ENCODE data around the gene XCL1. TPM values are rescaled to one million over a fixed set of nuclear protein-coding genes. Genes with fewer than 3 reads are reported as not detected.

The XCL1 gene
- total RNA-seq, 2 experiments from 2014 or later: 0.22 to 0.38 TPM

- Histone ChIP-seq H3K9me3 (ENCODE audit: control insufficient read depth in 1 of 2, insufficient read depth in 1 of 2, low read length in 2 of 2) (no peaks in the 10 kb centered on the region), H3K27ac (ENCODE audit: low read depth in 1 of 2, low read length in 2 of 2) (no peak overlapping the region), H3K4me1 (ENCODE audit: insufficient read depth, low read length) (no peaks in the 10 kb centered on the region), H3K4me3 (ENCODE audit: low read length) (no peak overlapping the region), H3K27me3 (ENCODE audit: control insufficient read depth in 1 of 2, insufficient read depth in 2 of 2, low read length in 2 of 2) (no peaks in the 10 kb centered on the region), H3K36me3 (ENCODE audit: insufficient read depth, low read length) (no peaks in the 10 kb centered on the region)
- TF ChIP-seq, protein P1, sequence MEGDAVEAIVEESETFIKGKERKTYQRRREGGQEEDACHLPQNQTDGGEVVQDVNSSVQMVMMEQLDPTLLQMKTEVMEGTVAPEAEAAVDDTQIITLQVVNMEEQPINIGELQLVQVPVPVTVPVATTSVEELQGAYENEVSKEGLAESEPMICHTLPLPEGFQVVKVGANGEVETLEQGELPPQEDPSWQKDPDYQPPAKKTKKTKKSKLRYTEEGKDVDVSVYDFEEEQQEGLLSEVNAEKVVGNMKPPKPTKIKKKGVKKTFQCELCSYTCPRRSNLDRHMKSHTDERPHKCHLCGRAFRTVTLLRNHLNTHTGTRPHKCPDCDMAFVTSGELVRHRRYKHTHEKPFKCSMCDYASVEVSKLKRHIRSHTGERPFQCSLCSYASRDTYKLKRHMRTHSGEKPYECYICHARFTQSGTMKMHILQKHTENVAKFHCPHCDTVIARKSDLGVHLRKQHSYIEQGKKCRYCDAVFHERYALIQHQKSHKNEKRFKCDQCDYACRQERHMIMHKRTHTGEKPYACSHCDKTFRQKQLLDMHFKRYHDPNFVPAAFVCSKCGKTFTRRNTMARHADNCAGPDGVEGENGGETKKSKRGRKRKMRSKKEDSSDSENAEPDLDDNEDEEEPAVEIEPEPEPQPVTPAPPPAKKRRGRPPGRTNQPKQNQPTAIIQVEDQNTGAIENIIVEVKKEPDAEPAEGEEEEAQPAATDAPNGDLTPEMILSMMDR (IDR thresholded peaks at IDR 0.05): no peak
- Mint-ChIP-seq H3K4me3 (no peak overlapping the region), H3K4me1 (ENCODE audit: low read depth) (no peaks in the 10 kb centered on the region), H3K9me3 (no peaks in the 10 kb centered on the region), H3K27ac (no peak overlapping the region), H3K27me3 (peaks cover 4% of the 10 kb centered on the region), H3K36me3 (ENCODE audit: low read depth) (no peaks in the 10 kb centered on the region)
- POLR2A ChIA-PET: no interaction called here
- CTCF ChIA-PET: no interaction called here
- DNase-seq (no peak), ATAC-seq (ENCODE audit: poor library complexity) (no peak)
- intact Hi-C loops (cut with DNase I, micrococcal nuclease): loop anchor here in 1 of 2 experiments (10.0 kb wide), 1 partner anchor 56 kb away; no protein-coding TSS in a partner anchor
These were observed 22.5 kb downstream of the XCL1 start for GRCh38 chr1:168598892-168599291.

GRCh38 chr1:168599641-168600040 is 23.2 kb downstream of the XCL1 start:
- Histone ChIP-seq H3K4me3 (ENCODE audit: low read length) (no peak overlapping the region), H3K9me3 (ENCODE audit: control insufficient read depth in 1 of 2, insufficient read depth in 1 of 2, low read length in 2 of 2) (no peaks in the 10 kb centered on the region), H3K27ac (ENCODE audit: low read depth in 1 of 2, low read length in 2 of 2) (no peak overlapping the region), H3K27me3 (ENCODE audit: control insufficient read depth in 1 of 2, insufficient read depth in 2 of 2, low read length in 2 of 2) (no peaks in the 10 kb centered on the region), H3K36me3 (ENCODE audit: insufficient read depth, low read length) (no peaks in the 10 kb centered on the region), H3K4me1 (ENCODE audit: insufficient read depth, low read length) (no peaks in the 10 kb centered on the region)
- ChIA-PET CTCF (no interaction called here), POLR2A (no interaction called here)
- Mint-ChIP-seq H3K27ac (no peak overlapping the region), H3K9me3 (no peaks in the 10 kb centered on the region), H3K36me3 (ENCODE audit: low read depth) (no peaks in the 10 kb centered on the region), H3K4me3 (no peak overlapping the region), H3K27me3 (peaks cover 4% of the 10 kb centered on the region), H3K4me1 (ENCODE audit: low read depth) (no peaks in the 10 kb centered on the region)
- TF ChIP-seq, protein P1 (IDR thresholded peaks at IDR 0.05): no peak
- DNase-seq: no peak
- intact Hi-C loops (cut with DNase I, micrococcal nuclease): loop anchor here in 1 of 2 experiments (5.0 to 10.0 kb wide), 2 partner anchors 55 to 1208 kb away; no protein-coding TSS in a partner anchor
- ATAC-seq (ENCODE audit: poor library complexity): no peak

- intact Hi-C loops (cut with DNase I, micrococcal nuclease): loop anchor here in 1 of 2 experiments (5.0 kb wide), 1 partner anchor 1206 kb away; no protein-coding TSS in a partner anchor
- ChIA-PET CTCF (interaction anchor here (0.6 kb wide), 1 partner anchor 947 kb away, joined by 3 read pairs; no protein-coding TSS in a partner anchor), POLR2A (no interaction called here)
- no peak overlapping the region for H3K4me3 ChIP-seq (ENCODE audit: low read length)
- H3K9me3 Mint-ChIP-seq: no peaks in the 10 kb centered on the region
- no peaks in the 10 kb centered on the region for H3K9me3 ChIP-seq (ENCODE audit: control insufficient read depth in 1 of 2, insufficient read depth in 1 of 2, low read length in 2 of 2)
- no peaks in the 10 kb centered on the region for H3K27me3 ChIP-seq (ENCODE audit: control insufficient read depth in 1 of 2, insufficient read depth in 2 of 2, low read length in 2 of 2)
- H3K4me1 ChIP-seq (ENCODE audit: insufficient read depth, low read length): no peaks in the 10 kb centered on the region
- H3K27ac Mint-ChIP-seq: no peak overlapping the region
- H3K27me3 Mint-ChIP-seq: peaks cover 4% of the 10 kb centered on the region
- no peak for DNase-seq
- no peaks in the 10 kb centered on the region for H3K4me1 Mint-ChIP-seq (ENCODE audit: low read depth)
- no peak for ATAC-seq (ENCODE audit: poor library complexity)
- TF ChIP-seq, protein P1 (IDR thresholded peaks at IDR 0.05): no peak
- no peaks in the 10 kb centered on the region for H3K36me3 Mint-ChIP-seq (ENCODE audit: low read depth)
- H3K27ac ChIP-seq (ENCODE audit: low read depth in 1 of 2, low read length in 2 of 2): no peak overlapping the region
- no peaks in the 10 kb centered on the region for H3K36me3 ChIP-seq (ENCODE audit: insufficient read depth, low read length)
- no peak overlapping the region for H3K4me3 Mint-ChIP-seq
These were observed 24.6 kb downstream of the XCL1 start for GRCh38 chr1:168601051-168601450.

Data from CD4-positive, alpha-beta T cell (primary cell).